ENCODE results near the gene CRYAB.
"Not testable (repeated sequence)": the region's sequence is repeated elsewhere in the genome, so short reads cannot be mapped to it uniquely, and the experiment has no call there.

The CRYAB gene

DNA sequence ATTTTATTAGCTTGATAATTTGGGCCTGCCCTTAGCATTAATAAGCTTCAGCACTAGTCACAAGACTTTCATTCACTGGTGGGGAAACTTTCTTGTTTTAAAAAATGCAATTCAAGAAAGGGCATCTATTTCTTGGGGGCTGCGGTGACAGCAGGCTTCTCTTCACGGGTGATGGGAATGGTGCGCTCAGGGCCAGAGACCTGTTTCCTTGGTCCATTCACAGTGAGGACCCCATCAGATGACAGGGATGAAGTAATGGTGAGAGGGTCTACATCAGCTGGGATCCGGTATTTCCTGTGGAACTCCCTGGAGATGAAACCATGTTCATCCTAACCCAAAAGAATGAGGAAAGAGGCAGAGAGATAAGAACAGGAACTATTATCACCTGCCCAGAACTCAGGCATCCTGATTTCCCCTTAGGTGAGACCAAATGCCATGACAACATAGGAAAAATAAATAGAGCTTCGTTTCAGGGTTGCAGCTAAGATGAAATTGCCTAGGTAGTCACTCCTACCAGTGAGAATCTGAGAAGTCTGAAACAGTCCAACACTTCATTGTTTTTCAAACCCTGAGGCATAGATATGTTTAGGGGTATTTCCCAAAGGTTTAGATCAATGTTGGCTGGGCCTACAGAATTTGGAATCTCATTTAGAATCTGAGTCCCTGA is 2.8 kb downstream of the CRYAB start:
- no peak for DNase-seq (ENCODE audit: low spot score)

DNA sequence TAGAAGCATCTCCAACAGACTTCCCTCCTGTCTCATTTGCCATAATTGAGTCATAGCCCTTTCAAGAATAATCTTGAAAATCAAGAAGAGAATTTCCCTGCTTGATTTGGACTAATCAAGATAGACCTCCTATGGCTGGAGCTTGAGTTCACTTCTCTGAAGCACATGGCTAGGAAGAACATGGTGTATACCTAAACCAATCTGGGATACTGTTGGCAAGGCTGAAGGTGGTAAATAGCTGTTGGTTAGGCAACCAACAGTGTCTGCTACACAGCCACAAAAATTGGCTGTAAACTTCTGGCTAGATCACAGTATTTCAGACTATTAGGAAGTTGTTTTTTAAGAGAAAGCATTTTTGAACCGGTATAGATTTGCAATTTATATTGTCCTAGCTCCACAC is 4.9 kb downstream of the CRYAB start:
- no peak for DNase-seq (ENCODE audit: low spot score)

DNA sequence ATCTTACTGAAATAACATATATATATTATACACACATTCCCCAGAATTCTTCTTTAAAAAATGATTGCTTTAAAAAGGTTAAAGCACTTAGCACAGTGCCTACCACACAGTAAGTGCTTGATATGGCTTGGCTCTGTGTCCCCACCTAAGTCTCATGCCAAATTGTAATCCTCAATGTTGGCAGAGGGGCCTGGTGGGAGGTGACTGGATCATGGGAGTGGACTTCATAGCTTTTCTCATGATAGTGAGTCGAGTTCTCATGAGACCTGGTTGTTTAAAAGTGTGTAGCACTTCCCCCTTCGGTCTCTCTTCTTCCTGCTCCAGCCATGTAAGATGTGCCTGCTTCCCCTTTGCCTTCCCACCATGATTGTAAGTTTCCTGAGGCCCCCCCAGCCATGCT is 6.2 kb downstream of the CRYAB start:
- no peak for DNase-seq (ENCODE audit: low spot score)

DNA sequence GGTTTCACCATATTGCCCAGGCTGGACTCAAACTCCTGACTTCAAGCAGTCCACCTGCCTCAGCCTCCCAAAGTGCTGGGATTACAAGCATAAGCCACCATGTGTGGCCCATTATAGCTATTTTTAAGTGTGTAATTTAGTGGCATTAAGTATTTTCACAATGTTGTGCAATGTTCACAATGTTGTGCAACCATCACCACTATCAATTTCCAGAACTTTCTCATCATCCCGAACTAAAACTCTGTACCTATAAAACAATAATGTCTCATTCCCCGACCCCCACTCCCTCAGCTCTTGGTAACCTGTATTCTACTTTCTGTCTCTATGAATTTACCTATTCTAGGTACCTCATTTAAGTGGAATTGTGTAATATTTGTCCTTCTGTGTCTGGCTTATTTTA is 24.7 kb downstream of the CRYAB start:
- DNase-seq (ENCODE audit: low spot score): no peak

DNA sequence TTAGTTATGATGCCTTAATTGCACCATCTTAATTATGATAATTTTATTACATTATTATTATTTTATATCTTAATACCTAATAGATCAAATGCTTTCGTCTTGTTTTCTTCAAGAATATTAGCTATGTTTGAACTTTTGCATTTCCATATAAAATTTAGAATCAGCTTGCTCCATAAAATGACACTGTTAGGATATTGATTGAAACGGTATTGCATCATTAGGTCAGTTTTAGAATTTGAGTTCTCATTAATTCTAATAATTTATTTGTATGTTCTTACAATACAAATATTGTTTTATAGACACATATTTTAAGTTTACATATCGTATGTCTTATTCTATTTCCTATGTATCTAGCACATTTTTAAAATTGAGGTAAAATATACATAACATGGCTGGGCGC is 25.5 kb downstream of the CRYAB start:
- DNase-seq (ENCODE audit: low spot score): no peak

DNA sequence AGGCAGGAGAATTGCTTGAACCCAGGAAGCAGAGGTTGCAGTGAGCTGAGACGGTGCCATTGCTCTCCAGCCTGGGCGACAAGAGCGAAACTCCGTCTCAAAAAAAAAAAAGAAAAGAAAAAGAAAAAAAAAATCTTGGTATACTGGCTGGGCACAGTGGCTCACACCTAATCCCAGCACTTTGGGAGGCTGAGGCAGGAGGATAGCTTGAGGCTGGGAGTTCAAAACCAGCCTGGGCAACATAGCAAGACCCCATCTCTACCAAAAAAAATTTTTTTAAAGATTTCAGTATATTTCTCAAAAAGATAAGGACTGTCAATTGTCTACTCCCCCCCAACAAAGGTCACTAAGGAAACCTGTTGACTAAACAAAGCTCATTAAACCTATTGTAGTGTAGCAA is 26.5 kb downstream of the CRYAB start:
- not testable (repeated sequence) for DNase-seq (ENCODE audit: low spot score)

DNA sequence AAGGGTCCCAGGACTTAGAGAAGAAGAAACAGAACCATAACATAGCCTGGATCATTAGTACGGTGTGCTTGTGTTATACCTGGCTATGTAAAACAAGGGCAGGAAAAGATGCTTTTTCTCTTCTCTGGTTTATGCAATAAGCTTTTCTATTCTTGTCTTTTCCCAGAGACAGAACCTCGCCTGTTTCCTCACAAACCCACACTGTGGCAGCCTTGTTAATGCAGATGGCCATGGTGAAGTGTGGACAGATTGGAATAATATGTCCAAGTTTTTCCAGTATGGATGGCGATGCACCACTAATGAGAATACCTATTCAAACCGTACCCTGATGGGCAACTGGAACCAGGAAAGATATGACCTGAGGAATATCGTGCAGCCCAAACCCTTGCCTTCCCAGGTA is 29.4 kb downstream of the CRYAB start:
- no peak for DNase-seq (ENCODE audit: low spot score)

DNA sequence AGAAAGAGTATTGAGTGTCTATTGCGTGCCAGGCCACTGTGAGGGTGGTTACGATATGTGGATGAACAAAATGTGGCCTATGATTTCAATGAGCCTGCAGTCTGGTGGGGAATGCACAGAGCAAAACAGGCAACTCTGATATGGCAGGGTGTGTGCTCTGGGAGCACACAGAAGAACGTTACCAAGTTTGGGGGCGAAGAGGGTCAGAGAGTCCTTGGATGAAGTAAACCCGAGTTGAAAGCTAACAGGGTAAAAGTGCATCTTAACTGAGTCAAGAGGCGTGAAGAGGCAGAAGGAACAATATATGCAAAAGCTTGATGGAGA is 32.0 kb downstream of the CRYAB start:
- no peak for DNase-seq (ENCODE audit: low spot score)

DNA sequence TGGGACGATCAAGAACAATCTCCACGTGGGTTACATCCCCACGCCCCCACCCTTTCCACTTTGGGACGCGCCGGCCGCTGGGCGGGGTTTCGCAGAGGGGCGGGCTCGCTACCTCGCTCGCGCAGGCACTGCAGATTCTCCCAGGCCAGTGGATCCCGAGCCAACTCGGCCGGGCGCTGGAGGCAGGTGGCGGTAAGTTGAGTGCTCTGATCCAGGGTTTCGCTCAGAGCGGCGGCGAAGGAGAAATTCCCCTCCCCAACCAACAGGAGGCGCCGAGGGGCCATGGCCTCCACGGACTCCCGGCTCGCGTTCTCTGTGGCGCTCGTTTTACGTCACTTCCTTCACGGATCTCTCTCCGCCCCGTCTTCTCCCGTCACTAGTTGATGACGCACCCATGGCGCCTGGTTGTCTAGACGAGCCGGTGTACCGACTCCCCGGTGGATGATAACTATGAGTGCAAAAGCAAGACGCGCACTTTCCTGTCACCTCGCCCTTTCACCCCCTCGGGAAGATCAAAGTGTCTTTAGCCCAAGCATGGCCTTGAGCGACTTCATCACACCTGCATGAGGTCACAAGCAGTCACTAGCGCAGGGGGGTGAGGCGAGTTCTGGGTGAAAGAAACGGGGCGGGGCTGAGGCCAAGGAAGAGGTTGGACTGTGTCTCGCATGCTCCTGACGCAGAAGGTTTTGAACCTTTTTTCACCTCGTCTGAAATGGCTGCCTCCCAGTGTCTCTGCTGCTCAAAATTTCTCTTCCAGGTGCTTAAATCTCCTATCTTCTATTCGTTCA is 32.5 kb downstream of the CRYAB start, which contains the start of the genes CFAP68 and FDXACB1:
TSS of gene CFAP68 (plus strand) at position 693 of the 788 bp plus-strand sequence. CDS start at position 713, 20 bp downstream.
TSS of gene FDXACB1 (minus strand) at position 317 of the 788 bp plus-strand sequence. CDS start at position 284, 33 bp downstream.
- peak; percentile 96 for DNase-seq (ENCODE audit: low spot score)

DNA sequence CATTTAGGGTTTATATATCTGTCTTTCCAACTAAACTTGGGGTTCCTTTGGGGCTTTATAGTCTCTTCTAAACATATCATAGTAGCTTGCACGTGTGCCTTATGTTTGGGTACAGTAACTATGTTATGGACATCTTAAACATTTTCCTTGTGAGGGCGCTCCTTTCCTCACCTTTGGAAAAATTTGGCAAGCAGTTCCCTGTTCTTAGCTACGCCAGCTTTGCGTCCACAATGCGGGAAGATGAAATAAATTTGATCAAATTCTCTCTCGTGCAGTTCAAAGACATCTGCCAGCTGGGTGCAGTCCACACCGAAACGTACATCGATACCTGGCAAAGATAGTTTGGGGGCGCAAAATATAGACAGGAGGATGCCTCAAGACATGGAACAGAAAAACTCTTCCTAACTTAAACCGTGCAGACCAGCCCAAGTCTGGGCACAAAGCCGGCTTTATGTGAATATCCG is 33.2 kb downstream of the CRYAB start:
- DNase-seq (ENCODE audit: low spot score): no peak

DNA sequence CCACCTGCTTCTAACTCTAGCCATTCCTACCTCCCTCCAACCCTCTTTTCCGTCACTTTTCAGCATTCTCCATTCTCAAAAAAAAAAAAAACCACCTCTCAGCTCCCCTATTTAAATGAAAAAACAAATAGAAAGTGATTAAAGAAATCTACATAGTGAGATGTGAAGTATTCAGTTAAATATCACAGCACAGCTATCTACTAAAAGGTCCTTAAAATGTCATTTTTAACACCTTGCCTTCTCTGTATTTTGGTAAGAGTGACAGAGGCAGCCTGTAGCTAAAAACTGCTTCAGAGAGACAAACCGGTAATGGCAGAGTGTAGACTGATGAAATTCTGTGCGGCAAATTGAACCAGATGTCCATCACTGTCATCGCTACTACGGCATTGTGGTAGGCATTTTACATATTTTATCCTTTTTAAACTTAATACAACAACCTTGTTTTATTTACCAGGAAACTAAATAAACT is 39.8 kb downstream of the CRYAB start:
- DNase-seq (ENCODE audit: low spot score): no peak

DNA sequence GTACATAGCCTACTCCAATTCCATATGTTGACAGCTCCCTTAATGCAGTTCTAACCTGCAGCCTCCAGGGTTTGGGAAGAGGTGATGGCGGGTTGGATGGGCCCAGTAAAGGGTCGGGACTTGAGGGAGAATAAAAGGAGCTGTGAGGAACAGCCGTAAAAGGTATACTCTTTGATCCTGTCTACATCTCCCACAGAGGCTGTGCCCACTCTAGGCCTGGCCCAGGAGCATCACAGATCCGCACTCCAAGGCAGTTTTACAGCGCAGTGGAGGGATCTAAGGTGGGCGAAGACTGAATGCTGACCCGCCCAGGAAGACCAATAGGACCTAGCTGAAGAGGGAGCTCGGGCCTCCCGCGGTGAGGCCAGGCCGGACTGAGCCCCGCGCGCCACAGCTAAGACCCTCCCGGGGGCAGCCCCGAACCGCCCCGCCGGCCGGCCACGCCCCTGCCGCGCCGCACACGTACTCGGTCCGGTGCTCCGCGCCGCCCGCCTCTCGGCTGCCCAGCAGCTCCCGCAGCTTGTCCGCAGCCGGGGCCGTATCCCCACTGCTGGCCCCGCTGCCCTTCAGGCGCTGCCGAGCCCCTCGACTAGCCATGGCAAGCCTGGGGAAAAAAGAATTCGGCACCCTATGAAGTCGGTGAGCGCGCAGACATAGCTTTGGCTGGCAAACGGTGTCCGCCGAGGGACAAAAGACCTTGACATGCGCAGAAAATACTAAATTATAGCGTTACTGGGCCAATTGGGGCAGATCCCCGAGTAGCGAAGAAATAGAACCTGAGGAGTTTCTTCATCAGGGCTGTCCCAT is 40.5 kb downstream of the CRYAB start, which contains the start of gene ALG9:
TSS of gene ALG9 (minus strand) at position 696 of the 807 bp plus-strand sequence. CDS start at position 597, 99 bp downstream.
- DNase-seq (ENCODE audit: low spot score): peak; percentile 85

DNA sequence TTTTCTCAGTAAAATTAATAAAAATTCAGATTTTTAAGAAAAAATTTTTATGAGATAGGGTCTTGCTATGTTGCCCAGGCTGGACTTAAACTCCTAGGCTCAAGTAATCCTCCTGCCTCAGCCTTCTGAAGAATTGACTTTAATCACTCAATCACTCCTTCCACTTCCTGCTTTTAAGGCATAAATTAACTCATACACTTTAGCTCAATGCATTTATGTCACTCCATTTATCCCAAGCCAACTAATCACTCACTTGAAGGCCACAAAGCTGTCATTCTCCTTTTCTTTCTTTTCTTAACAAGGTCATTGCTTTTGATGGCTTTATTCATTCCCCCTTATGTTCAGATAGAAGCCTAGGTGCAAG is 41.1 kb downstream of the CRYAB start:
- peak; percentile 45 for DNase-seq (ENCODE audit: low spot score)

DNA sequence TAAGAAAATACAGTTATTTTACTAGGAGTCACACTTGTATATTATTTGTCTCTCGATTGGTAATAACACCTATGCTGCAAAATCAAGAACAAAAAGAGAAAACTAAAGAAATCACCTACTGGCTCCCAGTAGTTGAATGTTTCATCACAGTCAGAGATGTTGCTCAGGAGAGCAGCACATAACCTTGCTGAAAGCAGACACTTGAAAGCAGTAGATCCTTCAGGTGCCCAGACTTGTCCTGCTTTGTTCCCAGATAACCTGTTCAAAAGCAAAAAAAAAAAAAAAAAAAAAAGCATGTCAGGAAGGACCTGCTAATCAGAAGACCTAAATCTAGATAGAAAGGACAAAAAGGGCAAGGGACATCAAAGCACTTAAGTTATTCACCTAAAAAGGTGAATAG is 41.5 kb downstream of the CRYAB start:
- no peak for DNase-seq (ENCODE audit: low spot score)

DNA sequence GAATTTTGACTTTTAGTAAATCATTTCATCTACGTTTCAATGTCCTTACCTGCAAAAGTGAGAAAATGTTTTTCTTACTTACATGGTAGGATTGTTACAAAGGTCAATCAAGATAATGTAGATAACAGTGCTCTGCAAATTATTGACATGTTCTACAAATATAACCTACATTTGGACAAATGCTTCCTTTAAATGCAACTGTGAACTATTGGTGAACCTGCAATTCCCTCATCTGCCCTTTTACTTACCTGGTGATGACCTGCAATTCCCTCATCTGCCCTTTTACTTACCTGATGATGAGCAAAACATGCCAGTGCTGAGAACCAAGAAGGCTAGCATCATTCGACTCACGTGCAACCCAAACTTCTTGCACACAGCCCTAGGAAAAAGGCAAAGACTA is 51.3 kb downstream of the CRYAB start:
- no peak for DNase-seq (ENCODE audit: low spot score)

All from RKO (cell line).